Esophagus squamous epithelium (tissue), 5 donors: Measurements from ENCODE around the gene RGS14. TPM values are rescaled to one million over a fixed set of nuclear protein-coding genes. Genes with fewer than 3 reads are reported as not detected.
A peak's percentile ranks its signal among the peaks of the same experiment; 100 is the strongest.

Source experiments
- DNase-seq: peaks from one replicate; lab custom pipeline; 2025; lab: John Stamatoyannopoulos, UW
- H3K27ac ChIP-seq, 4 donors: fragments of 200-600 bp; sonication (generic); one replicate each; pipeline ENCODE4 v1.5.1; 2016 to 2019; ENCODE audit warnings: mild to moderate bottlenecking in 1 of 4
- H3K27me3 ChIP-seq, 4 donors: fragments of 200-600 bp; sonication (generic); 1 replicate in 3 of 4; 2 replicates in 1 of 4; pipeline versions ENCODE4 v1.5.1 to v1.6.0; 2017 to 2021; ENCODE audit warnings: antibody characterized with exemption in 1 of 4
- H3K36me3 ChIP-seq, 3 donors: fragments of 200-600 bp; sonication (generic); one replicate each; pipeline ENCODE4 v1.5.1; 2016 to 2019
- H3K4me1 ChIP-seq, 3 donors: fragments of 200-600 bp; sonication (generic); one replicate each; pipeline ENCODE4 v1.5.1; 2017 to 2019
- H3K4me3 ChIP-seq, 4 donors: fragments of 200-600 bp; sonication (generic); 1 replicate in 3 of 4; 2 replicates in 1 of 4; pipeline ENCODE4 v1.5.1; 2016 to 2019; ENCODE audit warnings: mild to moderate bottlenecking in 2 of 4, moderate library complexity in 1 of 4
- H3K9me3 ChIP-seq, 3 donors: fragments of 200-600 bp; sonication (generic); one replicate each; pipeline ENCODE4 v1.5.1; 2016 to 2019
- POLR2A ChIP-seq, 4 donors: fragments of 450-650 bp; IDR thresholded peaks; one replicate each; pipeline ENCODE4 v1.6.1; 2017; ENCODE audit warnings: antibody characterized with exemption in 4 of 4, mild to moderate bottlenecking in 4 of 4, moderate library complexity in 3 of 4
- WGBS, 2 donors: methylation state at CpG; one replicate each; pipeline ENCODE4 v1.1.5; 2018; 5-methylcytosine and 5-hydroxymethylcytosine counted together
- intact Hi-C: fragments of 100-400 bp; cut with DNase I; formaldehyde crosslinking; loops from one replicate; pipeline ENCODE4 v1.15.0; 2022
- total RNA-seq, 4 donors: library from RNA; depleted of rRNA; stranded (reverse); fragments of >200 nt; gene quantifications; one replicate each; pipeline ENCODE4 v1.1.0, GENCODE V29; 2016
- TF ChIP-seq, protein P1 (sequence below), 6 experiments: fragments of 450-650 bp in 4 of 6; fragments of 200-600 bp in 2 of 6; sonication (generic) in 2 of 6; IDR thresholded peaks; one replicate each; pipeline ENCODE4 v1.5.1; 2016 to 2019; ENCODE audit warnings: antibody characterized with exemption in 6 of 6, mild to moderate bottlenecking in 4 of 6, moderate library complexity in 4 of 6
- donor health status: DM: yes; HTN: yes; CAD: no.

RGS14 gene
- total RNA-seq, 4 donors from 2014 or later, result 32.7 to 37.8 (median 34.8) TPM

GRCh38 chr5:177388521-177389052 lies 30.9 kb downstream of the RGS14 start:
- WGBS, 2 donors, result 38 to 44% methylated on average over 7 of the region's 10 CpGs
- H3K4me3 ChIP-seq, result peak overlapping the region in 2 of 4 donors; percentile 1 to 40
- no peaks in the 10 kb centered on the region for H3K9me3 ChIP-seq
- H3K36me3 ChIP-seq, result no peaks in the 10 kb centered on the region
- peak overlapping the region; percentile 77 to 89 (median 84) for H3K27ac ChIP-seq
- TF ChIP-seq, protein P1, sequence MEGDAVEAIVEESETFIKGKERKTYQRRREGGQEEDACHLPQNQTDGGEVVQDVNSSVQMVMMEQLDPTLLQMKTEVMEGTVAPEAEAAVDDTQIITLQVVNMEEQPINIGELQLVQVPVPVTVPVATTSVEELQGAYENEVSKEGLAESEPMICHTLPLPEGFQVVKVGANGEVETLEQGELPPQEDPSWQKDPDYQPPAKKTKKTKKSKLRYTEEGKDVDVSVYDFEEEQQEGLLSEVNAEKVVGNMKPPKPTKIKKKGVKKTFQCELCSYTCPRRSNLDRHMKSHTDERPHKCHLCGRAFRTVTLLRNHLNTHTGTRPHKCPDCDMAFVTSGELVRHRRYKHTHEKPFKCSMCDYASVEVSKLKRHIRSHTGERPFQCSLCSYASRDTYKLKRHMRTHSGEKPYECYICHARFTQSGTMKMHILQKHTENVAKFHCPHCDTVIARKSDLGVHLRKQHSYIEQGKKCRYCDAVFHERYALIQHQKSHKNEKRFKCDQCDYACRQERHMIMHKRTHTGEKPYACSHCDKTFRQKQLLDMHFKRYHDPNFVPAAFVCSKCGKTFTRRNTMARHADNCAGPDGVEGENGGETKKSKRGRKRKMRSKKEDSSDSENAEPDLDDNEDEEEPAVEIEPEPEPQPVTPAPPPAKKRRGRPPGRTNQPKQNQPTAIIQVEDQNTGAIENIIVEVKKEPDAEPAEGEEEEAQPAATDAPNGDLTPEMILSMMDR (IDR thresholded peaks at IDR 0.05), result no peak
- no peak for TF ChIP-seq POLR2A (IDR thresholded peaks at IDR 0.05)
- DNase-seq, result no peak
- intact Hi-C loops, result no loop called here
- H3K4me1 ChIP-seq, result peaks cover 32 to 66% (median 47%) of the 10 kb centered on the region in 3 donors
- peaks cover 0 to 9% (median 0%) of the 10 kb centered on the region in 4 donors for H3K27me3 ChIP-seq

DNA sequence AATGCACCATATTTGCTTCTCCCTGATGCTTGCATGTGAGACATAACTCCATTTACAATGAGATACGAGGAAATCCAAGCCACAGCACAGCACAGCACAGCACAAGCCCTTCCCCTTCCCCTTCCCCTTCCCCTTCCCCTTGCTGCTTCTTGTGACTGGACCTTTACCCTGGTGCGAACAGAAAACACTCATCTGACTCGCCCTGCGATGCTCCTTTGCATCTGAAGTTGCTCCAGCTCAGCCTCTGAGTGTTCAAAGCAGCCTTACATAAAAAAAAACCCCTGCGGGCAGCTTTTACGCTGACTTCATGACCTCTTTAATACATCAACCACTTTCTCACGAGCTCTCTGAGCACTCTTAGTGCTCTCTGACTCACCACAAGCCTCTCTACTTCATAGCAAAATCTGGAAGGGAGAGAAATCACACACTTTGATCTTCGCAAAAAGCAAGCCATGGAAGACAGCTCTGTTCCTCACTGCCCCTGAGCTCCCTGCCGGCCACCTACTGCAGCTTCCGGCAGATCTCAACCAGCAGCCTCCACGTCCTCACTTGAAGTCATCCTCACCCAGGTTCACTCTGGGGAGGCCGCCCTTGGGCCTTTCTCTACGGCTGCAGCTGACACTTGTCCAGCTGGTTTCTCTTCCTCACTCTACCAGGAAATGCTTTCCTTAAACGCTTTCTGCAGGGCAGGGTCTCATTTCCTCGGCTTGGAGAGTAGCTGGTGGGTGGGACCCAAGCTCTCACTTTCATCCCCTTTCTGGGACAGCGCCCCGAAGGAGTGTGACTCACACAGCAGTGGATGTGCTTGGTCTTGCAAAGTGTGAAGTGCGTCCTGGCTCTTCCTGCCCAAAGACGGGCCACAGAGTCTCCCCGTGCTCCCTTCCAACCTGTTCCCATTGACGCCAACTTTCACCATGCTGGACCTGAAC lies 31.8 kb downstream of the RGS14 start:
- Histone ChIP-seq H3K27ac (peak overlapping the region; percentile 77 to 89 (median 84)), H3K36me3 (no peaks in the 10 kb centered on the region), H3K4me3 (peak overlapping the region in 3 of 4 donors; percentile 1 to 40 (median 14)), H3K27me3 (peaks cover 0 to 7% (median 0%) of the 10 kb centered on the region in 4 donors), H3K9me3 (no peaks in the 10 kb centered on the region), H3K4me1 (peaks cover 32 to 65% (median 47%) of the 10 kb centered on the region in 3 donors)
- intact Hi-C loops, result loop anchor here (5.0 to 10.0 kb wide), 2 partner anchors 75 to 113 kb away; partner anchors contain the start of gene MXD3
- 14 to 16% methylated on average over 13 to 16 of the region's 21 CpGs for WGBS, 2 donors
- TF ChIP-seq POLR2A (IDR thresholded peaks at IDR 0.05), result no peak
- TF ChIP-seq, protein P1 (IDR thresholded peaks at IDR 0.05), result no peak
- no peak for DNase-seq

DNA sequence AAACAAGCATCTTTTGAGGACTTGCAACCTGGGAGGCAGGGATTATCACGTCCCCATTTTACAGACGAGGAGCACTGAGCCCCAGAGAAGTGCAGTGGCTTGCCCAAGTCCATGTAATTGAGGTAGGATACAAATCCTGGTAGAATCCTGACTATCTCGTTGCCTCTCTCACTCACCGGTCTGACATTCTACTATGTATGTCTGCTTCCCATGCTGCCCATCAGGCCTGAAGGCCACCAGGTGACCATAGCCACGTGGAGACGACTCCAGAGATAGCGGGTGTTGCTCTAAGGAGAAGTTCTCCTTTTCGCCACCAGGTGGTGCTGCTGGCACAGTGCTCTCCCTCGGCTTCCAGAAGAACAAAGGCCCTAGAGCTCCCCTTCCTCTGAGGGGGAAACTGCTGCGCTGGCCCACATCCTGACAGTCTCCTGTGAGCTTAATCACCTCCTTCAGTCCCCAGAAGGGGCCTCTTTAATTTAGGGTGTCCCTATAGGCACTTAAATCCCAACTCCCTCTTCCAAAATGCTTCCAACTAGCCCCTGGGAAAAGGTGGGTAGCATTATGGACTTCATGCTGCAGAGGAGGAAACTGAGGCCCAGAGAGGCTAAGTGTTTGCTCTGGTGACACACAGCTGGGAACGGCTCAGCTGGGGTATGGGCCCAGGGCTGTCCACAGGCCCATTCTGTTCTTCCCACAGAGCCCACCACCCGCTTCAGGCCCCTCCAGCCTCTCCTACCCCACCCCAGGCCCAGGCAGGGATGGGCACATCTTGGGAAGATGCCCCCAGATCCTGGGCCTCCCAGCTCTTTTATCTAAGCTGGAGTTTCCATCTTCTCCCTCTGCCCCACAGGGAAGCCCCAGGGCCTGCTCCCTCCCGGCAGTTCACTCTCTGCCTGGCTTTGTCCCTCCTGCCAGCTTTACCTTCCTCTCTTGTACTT lies 32.9 kb downstream of the RGS14 start:
- WGBS, 2 donors, result 16 to 20% methylated on average over 8 to 11 of the region's 13 CpGs
- Histone ChIP-seq H3K27me3 (peaks cover 0 to 7% (median 0%) of the 10 kb centered on the region in 4 donors), H3K4me3 (peak overlapping the region in 1 of 4 donors; percentile 40), H3K36me3 (no peaks in the 10 kb centered on the region), H3K4me1 (peaks cover 32 to 57% (median 47%) of the 10 kb centered on the region in 3 donors), H3K9me3 (no peaks in the 10 kb centered on the region), H3K27ac (peak overlapping the region; percentile 77 to 89 (median 84))
- intact Hi-C loops, result loop anchor here (5.0 to 10.0 kb wide), 2 partner anchors 76 to 112 kb away; partner anchors contain the start of gene MXD3
- TF ChIP-seq, protein P1 (IDR thresholded peaks at IDR 0.05), result peak; percentile 98 to 100 (median 99)
- TF ChIP-seq POLR2A (IDR thresholded peaks at IDR 0.05), result no peak
- no peak for DNase-seq

DNA sequence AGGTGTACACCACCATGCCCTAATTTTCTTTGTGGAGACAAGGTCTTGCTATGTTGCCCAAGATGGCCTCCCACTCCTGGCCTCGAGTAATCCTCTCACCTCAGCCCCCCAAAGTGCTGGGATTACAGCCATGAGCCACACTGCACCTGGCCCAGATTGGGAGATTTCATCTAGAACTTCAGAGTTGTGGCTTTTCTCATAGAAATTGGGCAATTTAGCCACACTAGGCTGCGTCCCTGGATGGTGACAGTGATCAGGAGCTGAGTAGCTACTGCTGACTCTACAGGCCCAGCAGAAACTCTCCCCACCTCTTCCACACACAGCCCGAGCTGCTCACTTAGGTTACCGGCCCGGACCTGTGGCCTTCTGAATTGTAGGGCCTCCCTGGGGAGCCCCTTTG lies 35.0 kb downstream of the RGS14 start:
- Histone ChIP-seq H3K36me3 (no peaks in the 10 kb centered on the region), H3K27me3 (peaks cover 0 to 26% (median 0%) of the 10 kb centered on the region in 4 donors), H3K9me3 (no peaks in the 10 kb centered on the region), H3K27ac (no peak overlapping the region), H3K4me1 (peaks cover 30 to 35% (median 31%) of the 10 kb centered on the region in 3 donors), H3K4me3 (no peak overlapping the region)
- no peak for TF ChIP-seq POLR2A (IDR thresholded peaks at IDR 0.05)
- intact Hi-C loops, result loop anchor here (5.0 to 10.0 kb wide), 2 partner anchors 78 to 110 kb away; partner anchors contain the start of gene MXD3
- WGBS, 2 donors, result 70 to 75% methylated on average over 2 to 5 of the region's 5 CpGs
- no peak for DNase-seq
